KBM-7 (cell line): Measurements from ENCODE around the gene FES.
"Not testable (repeated sequence)": the region's sequence is repeated elsewhere in the genome, so short reads cannot be mapped to it uniquely, and the experiment has no call there.

Source experiments
- DNase-seq: peaks from one replicate; pipeline ENCODE4 v3.0.0-alpha.2; 2015
- in situ Hi-C: fragments of 300-500 bp; cut with MboI; formaldehyde crosslinking; loops from 2 replicates; pipeline ENCODE4 v1.14.3; 2020; ENCODE audit warnings: low sequenced_read_pairs, low pct_unique_long_range_greater_than_20kb, mixed read lengths

The FES gene

DNA sequence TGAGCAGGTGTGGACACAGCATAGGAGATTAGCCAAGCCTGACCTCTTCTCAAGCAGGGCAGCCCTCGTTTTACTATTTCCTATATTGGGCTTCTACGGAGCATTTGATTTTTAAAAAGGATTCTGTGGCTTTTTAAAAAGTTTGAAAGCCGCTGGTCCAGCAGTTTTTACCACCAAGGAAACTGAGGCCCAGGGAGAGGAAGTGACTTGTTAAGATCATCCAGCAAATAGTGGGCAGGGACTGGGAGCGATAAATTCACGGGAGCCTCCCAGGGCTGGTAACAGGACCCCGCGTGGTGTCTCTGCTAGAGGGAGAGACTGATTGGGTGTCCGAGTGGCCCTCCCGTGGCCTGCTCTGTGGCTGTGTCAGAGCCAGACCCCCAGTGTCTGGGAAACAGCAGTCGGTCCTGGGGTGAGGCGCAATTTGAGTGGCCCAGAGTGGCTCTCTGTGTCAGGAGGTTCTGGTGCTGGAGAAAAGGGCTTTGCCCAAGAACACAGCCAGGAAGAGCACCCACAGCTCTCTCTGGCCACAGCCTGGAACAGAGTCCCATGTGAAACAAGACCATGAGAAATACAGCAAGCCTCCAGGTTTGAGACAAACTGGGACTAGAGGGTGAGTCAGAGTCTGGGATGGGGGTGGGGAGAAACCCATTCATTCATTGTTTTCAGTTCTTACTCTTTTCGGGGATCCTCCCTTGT, 11.7 kb upstream of the FES start:
- in situ Hi-C loops, result no loop called here
- DNase-seq, result peak; percentile 26

DNA sequence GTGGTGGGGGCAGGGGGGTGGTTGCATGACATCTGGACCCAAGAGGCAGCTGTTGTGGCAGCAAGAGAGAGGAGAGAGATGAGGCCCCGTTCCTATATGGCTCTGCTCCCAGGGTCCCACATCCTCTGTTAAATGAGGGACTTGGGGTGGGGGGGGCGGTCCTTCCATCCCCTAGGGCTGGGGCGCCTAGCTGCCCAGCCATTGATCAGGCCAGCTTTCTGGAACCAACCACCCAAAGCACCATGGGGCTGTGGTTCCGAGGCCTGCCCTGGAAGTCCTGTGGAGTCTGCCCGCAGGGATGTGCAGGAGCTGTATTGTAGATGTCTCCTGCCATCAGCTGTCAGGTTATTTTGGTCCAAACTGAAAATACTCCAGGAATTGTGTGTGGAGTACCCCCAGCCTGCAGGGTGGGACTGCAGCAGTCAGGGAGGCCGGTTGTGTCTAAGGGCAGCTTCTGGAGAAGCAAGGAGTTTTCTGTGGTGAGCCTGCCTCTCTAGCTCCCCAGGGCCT, 10.8 kb upstream of the FES start:
- DNase-seq, result no peak
- in situ Hi-C loops, result no loop called here

DNA sequence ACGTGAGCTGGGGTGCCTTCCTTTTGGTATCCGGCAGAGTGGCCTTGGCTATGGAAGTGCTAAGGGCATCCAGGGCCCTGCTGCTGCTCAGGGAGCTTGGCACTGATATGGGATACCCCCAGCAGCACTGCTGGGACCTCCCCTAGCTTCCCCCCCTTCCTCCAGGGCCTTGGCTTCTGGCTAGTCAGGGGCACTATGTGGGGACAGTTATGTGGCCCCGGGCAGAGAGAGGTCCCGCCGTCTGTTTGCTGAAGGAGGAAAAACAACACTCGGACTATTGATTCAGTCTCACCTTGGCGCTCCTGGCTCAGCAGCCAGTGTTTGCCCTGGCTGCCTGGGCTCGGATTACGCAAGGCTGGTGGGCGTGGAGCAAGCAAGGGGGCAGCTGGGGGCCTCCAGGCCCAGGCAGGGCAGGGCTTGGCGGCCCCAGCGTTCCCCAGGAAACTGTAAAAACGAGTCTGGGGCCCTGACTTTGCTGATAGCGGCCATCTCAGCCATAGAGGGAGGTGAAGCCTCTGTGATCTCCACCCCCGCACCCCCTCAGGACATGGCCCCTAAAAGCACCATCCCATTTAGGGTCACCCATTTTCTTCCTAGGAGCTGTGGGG, 10.2 kb upstream of the FES start:
- peak; percentile 45 for DNase-seq
- in situ Hi-C loops, result no loop called here

DNA sequence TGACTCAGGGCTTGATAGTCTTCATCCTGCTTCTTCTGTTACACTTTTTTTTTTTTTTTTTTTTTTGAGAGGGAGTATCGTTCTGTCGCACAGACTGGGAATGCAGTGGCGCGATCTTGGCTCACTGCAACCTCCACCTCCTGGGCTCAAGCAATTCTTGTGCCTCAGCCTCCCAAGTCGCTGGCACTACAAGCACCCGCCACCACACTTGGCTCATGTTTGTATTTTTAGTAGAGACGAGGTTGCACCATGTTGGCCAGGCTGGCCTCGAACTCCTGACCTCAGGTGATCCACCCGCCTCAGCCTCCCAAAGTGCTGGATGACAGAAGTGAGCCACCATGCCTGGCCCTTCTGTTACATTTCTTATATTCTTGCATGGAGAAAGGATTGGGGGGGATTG, 9.3 kb upstream of the FES start:
- in situ Hi-C loops, result loop anchor here (25.0 kb wide), 1 partner anchor 238 kb away; no protein-coding TSS in a partner anchor
- DNase-seq, result not testable (repeated sequence)

DNA sequence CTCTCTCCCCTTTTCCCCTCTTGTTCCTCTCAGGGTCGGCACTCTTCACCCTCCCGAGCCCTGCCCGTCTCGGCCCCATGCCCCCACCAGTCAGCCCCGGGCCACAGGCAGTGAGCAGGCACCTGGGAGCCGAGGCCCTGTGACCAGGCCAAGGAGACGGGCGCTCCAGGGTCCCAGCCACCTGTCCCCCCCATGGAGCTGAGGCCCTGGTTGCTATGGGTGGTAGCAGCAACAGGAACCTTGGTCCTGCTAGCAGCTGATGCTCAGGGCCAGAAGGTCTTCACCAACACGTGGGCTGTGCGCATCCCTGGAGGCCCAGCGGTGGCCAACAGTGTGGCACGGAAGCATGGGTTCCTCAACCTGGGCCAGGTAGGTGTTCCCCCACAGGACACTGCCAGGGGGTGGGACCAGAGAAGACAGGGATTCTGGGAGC, 8.7 kb upstream of the FES start:
- in situ Hi-C loops, result loop anchor here (25.0 kb wide), 1 partner anchor 238 kb away; no protein-coding TSS in a partner anchor

DNA sequence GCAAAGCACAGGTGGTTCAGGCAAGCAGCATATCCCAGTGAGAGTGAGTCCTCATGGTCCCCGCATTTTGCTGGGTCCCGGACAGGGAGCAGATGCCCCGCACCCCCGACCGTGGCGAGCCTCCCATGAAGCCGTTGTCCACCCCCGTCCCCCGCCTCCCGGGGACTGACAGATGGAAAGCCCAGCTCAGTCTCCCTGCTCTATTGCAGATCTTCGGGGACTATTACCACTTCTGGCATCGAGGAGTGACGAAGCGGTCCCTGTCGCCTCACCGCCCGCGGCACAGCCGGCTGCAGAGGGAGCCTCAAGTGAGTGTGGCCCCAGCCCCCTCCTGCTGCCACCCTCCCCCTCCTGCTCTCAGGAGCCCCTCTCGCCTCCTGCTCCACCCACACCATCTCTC, 8.3 kb upstream of the FES start:
- in situ Hi-C loops, result loop anchor here (25.0 kb wide), 1 partner anchor 239 kb away; no protein-coding TSS in a partner anchor
- no peak for DNase-seq

More for the DNA sequence above, 8.7 kb upstream of the FES start:
- no peak for DNase-seq

DNA sequence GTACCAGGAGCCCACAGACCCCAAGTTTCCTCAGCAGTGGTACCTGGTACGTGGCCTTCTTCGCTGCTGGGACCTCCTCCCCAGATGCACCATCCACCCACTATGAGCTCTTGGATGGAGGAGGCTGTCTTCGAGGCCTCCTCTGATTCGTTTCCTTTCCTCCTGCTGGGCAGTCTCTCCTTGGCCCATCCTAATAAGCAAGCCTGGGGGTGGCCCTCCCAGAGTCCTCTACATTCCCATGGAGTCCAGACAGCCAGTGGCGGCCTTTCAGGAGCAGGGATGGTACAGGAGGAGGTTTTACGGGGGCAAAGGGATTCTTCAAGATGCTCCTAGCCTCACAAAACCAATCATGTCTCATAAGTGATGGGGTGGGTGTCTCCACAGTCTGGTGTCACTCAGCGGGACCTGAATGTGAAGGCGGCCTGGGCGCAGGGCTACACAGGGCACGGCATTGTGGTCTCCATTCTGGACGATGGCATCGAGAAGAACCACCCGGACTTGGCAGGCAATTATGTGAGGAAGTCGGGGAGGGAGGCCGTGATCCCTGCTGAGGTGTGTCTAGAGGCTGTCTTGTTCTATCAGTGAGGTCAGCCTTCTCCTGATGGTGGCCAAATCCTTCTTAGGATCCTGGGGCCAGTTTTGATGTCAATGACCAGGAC, 7.7 kb upstream of the FES start:
- DNase-seq, result no peak
- in situ Hi-C loops, result loop anchor here (25.0 kb wide), 1 partner anchor 239 kb away; no protein-coding TSS in a partner anchor

DNA sequence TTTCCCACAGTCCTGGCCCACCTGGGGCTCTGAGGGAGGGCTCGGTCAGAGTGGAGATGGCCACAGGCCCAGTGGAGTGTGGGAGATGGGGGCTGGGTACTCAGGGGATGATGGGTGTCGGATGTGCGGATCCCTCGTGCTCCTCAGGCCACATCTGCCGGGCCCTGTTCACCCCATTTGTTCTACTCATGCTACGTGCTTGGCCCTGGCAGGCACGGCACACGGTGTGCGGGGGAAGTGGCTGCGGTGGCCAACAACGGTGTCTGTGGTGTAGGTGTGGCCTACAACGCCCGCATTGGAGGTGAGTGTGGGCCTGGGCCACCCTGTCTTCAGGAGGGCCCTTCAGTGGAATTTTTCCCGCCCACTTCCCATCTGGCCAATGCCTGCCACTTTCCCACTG, 7.0 kb upstream of the FES start:
- DNase-seq, result no peak
- in situ Hi-C loops, result loop anchor here (25.0 kb wide), 1 partner anchor 240 kb away; no protein-coding TSS in a partner anchor

DNA sequence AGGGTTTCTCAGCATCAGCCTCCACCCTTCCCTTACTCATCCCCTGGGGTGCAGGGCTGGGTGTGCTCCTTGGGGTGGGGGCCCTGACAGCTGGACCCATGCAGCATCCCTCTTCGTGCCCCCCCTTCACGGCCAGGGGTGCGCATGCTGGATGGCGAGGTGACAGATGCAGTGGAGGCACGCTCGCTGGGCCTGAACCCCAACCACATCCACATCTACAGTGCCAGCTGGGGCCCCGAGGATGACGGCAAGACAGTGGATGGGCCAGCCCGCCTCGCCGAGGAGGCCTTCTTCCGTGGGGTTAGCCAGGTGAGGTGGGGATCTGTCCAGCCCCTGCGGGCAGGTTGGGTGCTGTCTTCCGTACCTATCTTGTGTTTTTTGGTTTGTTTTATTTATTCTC, 6.3 kb upstream of the FES start:
- no peak for DNase-seq
- in situ Hi-C loops, result loop anchor here (25.0 kb wide), 1 partner anchor 241 kb away; no protein-coding TSS in a partner anchor

DNA sequence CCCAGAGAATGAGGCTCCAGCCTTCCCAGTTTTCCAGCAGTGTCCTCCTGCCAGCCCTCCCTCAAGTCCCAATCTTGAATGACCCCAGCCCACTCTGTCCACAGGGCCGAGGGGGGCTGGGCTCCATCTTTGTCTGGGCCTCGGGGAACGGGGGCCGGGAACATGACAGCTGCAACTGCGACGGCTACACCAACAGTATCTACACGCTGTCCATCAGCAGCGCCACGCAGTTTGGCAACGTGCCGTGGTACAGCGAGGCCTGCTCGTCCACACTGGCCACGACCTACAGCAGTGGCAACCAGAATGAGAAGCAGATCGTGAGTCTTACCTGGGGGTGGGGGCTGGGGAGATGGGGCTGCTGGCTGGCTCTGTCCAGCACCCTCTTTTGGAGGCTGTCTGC, 5.6 kb upstream of the FES start:
- in situ Hi-C loops, result loop anchor here (25.0 kb wide), 1 partner anchor 241 kb away; no protein-coding TSS in a partner anchor
- no peak for DNase-seq

DNA sequence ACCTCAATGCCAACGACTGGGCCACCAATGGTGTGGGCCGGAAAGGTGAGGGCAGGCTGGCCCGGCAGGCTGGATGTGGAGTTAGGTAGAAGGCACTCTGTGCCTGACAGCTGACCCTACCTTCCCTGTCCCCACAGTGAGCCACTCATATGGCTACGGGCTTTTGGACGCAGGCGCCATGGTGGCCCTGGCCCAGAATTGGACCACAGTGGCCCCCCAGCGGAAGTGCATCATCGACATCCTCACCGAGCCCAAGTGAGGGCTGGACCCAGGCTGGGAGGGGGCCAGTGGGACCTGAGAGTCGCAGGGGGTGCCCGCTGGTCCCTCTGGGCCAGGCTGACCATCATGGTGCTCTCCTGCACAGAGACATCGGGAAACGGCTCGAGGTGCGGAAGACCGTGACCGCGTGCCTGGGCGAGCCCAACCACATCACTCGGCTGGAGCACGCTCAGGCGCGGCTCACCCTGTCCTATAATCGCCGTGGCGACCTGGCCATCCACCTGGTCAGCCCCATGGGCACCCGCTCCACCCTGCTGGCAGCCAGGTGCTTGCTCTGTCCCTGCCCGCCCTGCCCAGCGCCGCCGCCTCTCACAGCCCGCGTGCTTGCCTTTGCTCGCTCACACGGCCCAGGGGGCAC, 4.5 kb upstream of the FES start:
- in situ Hi-C loops, result loop anchor here (25.0 kb wide), 1 partner anchor 243 kb away; no protein-coding TSS in a partner anchor

DNA sequence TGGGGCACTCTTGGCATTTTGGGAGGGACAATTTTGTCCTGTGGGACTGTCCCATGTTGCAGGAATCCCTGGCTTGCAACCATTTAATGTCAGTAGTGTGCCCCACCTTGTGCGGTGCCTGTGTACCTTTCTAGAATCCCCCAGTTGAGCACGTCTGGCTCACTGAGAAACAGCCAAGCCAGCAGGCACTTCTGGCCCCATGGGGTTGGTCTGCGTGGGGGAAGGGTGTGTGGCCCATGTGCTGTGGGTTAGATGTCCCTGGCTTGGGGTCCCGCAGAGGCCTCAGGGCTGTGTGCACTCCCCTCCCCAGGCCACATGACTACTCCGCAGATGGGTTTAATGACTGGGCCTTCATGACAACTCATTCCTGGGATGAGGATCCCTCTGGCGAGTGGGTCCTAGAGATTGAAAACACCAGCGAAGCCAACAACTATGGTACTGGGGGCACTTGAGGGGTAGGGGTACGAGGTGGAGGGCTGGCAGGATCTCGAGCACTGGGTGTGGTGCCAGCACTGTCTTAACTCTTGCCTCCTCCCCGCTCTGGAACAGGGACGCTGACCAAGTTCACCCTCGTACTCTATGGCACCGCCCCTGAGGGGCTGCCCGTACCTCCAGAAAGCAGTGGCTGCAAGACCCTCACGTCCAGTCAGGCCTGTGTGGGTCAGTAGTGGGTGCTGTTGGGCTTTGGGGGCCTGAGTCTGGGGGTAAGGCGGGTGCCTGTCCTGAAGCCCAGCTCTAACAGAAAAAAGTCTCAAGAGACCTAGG, 3.7 kb upstream of the FES start:
- in situ Hi-C loops, result loop anchor here (25.0 kb wide), 1 partner anchor 243 kb away; no protein-coding TSS in a partner anchor
- DNase-seq, result no peak

More for the DNA sequence above, 4.5 kb upstream of the FES start:
- no peak for DNase-seq

DNA sequence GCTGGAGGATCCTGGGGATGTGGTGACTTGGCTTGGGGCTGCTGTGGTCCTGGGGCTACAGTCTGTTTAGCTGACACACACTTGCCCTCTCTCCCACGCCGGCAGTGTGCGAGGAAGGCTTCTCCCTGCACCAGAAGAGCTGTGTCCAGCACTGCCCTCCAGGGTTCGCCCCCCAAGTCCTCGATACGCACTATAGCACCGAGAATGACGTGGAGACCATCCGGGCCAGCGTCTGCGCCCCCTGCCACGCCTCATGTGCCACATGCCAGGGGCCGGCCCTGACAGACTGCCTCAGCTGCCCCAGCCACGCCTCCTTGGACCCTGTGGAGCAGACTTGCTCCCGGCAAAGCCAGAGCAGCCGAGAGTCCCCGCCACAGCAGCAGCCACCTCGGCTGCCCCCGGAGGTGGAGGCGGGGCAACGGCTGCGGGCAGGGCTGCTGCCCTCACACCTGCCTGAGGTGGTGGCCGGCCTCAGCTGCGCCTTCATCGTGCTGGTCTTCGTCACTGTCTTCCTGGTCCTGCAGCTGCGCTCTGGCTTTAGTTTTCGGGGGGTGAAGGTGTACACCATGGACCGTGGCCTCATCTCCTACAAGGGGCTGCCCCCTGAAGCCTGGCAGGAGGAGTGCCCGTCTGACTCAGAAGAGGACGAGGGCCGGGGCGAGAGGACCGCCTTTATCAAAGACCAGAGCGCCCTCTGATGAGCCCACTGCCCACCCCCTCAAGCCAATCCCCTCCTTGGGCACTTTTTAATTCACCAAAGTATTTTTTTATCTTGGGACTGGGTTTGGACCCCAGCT, 2.9 kb upstream of the FES start:
- DNase-seq, result no peak
- in situ Hi-C loops, result loop anchor here (25.0 kb wide), 1 partner anchor 244 kb away; no protein-coding TSS in a partner anchor

DNA sequence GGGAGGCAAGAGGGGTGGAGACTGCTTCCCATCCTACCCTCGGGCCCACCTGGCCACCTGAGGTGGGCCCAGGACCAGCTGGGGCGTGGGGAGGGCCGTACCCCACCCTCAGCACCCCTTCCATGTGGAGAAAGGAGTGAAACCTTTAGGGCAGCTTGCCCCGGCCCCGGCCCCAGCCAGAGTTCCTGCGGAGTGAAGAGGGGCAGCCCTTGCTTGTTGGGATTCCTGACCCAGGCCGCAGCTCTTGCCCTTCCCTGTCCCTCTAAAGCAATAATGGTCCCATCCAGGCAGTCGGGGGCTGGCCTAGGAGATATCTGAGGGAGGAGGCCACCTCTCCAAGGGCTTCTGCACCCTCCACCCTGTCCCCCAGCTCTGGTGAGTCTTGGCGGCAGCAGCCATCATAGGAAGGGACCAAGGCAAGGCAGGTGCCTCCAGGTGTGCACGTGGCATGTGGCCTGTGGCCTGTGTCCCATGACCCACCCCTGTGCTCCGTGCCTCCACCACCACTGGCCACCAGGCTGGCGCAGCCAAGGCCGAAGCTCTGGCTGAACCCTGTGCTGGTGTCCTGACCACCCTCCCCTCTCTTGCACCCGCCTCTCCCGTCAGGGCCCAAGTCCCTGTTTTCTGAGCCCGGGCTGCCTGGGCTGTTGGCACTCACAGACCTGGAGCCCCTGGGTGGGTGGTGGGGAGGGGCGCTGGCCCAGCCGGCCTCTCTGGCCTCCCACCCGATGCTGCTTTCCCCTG, 2.2 kb upstream of the FES start:
- DNase-seq, result no peak
- in situ Hi-C loops, result loop anchor here (25.0 kb wide), 1 partner anchor 245 kb away; no protein-coding TSS in a partner anchor

DNA sequence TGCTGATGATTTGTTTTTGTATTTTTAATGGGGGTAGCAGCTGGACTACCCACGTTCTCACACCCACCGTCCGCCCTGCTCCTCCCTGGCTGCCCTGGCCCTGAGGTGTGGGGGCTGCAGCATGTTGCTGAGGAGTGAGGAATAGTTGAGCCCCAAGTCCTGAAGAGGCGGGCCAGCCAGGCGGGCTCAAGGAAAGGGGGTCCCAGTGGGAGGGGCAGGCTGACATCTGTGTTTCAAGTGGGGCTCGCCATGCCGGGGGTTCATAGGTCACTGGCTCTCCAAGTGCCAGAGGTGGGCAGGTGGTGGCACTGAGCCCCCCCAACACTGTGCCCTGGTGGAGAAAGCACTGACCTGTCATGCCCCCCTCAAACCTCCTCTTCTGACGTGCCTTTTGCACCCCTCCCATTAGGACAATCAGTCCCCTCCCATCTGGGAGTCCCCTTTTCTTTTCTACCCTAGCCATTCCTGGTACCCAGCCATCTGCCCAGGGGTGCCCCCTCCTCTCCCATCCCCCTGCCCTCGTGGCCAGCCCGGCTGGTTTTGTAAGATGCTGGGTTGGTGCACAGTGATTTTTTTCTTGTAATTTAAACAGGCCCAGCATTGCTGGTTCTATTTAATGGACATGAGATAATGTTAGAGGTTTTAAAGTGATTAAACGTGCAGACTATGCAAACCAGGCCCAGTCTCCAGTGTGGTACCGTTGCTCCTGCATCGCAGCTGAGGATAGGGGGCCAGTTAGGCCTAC, 1.4 kb upstream of the FES start:
- in situ Hi-C loops, result loop anchor here (25.0 kb wide), 1 partner anchor 246 kb away; no protein-coding TSS in a partner anchor
- DNase-seq, result no peak

DNA sequence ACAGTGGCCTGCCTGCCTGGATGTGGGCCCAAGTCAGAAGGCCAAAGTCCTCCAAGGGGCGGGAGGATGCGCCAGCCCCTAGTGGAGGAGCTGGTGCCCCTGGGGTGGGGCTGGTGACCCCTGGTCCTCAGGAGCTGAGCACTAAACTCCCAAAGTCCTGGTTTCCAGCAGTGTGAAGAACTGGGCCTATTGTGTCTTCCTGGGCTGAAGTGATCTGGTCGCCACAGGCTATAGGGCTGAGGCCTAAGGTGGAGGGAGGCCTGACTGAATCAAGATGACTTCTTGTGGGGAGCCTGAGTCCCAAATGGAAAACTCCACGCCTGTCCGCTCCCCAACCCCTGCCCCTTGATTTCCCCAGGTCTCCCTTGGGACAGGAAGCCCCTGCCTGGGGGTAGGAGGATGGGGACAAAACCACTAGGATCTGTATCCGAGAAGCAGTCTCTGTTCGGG, 753 bp upstream of the FES start:
- in situ Hi-C loops, result loop anchor here (25.0 kb wide), 1 partner anchor 246 kb away; no protein-coding TSS in a partner anchor
- no peak for DNase-seq
